HepG2 (cell line): ENCODE results near the gene RGS19. TPM values are rescaled to one million over a fixed set of nuclear protein-coding genes. Genes with fewer than 3 reads are reported as not detected.
A peak's percentile ranks its signal among the peaks of the same experiment; 100 is the strongest.

Source experiments
- ARHGAP35 ChIP-seq: sonication (generic); formaldehyde crosslinking; IDR thresholded peaks from 2 replicates; pipeline ENCODE4 v1.9.0; 2022; ENCODE audit warnings: mild to moderate bottlenecking, inconsistent platforms, moderate library complexity, missing genetic modification reagents, borderline replicate concordance
- ASH2L ChIP-seq: fragments of 300-600, 200-600 bp; sonication (generic); IDR thresholded peaks from 2 replicates; pipeline ENCODE4 v1.7.0; 2017; ENCODE audit warnings: low read depth, mild to moderate bottlenecking, moderate library complexity, mixed read lengths, low read length; ENCODE audit not compliant: insufficient read length
- CREM ChIP-seq, 2 experiments: sonication (generic) in 1 of 2; formaldehyde crosslinking in 1 of 2; IDR thresholded peaks; 2 replicates each; pipeline versions ENCODE4 v1.4.0 to v1.6.1; 2016 to 2020; ENCODE audit warnings: antibody characterized with exemption in 1 of 2, mild to moderate bottlenecking in 1 of 2, missing genetic modification reagents in 1 of 2
- CSRNP1 ChIP-seq: sonication (generic); formaldehyde crosslinking; IDR thresholded peaks from 2 replicates; pipeline ENCODE4 v1.8.1; 2023; ENCODE audit warnings: mild to moderate bottlenecking, missing genetic modification reagents
- DR1 ChIP-seq: sonication (generic); formaldehyde crosslinking; IDR thresholded peaks from 2 replicates; pipeline ENCODE4 v1.8.0; 2021; ENCODE audit warnings: mild to moderate bottlenecking, missing genetic modification reagents, inconsistent platforms
- ETS1 ChIP-seq: sonication (generic); formaldehyde crosslinking; IDR thresholded peaks from 2 replicates; pipeline ENCODE4 v1.4.0; 2020; ENCODE audit warnings: missing genetic modification reagents
- FOXA3 ChIP-seq: IDR thresholded peaks from 2 replicates; pipeline ENCODE4 v1.6.1; 2016; ENCODE audit warnings: missing genetic modification reagents, missing compliant biosample characterization
- GFI1 ChIP-seq: sonication (generic); formaldehyde crosslinking; IDR thresholded peaks from 2 replicates; pipeline ENCODE4 v1.5.0; 2020; ENCODE audit warnings: missing genetic modification reagents, mild to moderate bottlenecking, borderline replicate concordance
- GZF1 ChIP-seq: sonication (generic); formaldehyde crosslinking; IDR thresholded peaks from 2 replicates; pipeline ENCODE4 v1.5.1; 2020; ENCODE audit warnings: mild to moderate bottlenecking, missing genetic modification reagents
- HIVEP1 ChIP-seq: sonication (generic); formaldehyde crosslinking; IDR thresholded peaks from 2 replicates; pipeline ENCODE4 v1.4.0; 2020; ENCODE audit warnings: mild to moderate bottlenecking, missing genetic modification reagents
- HNRNPL ChIP-seq: fragments of 200-400 bp; formaldehyde crosslinking; IDR thresholded peaks from 2 replicates; pipeline ENCODE4 v1.6.1; 2017; ENCODE audit warnings: mild to moderate bottlenecking, low read depth, low read length
- JUND ChIP-seq: sonication (generic); formaldehyde crosslinking; IDR thresholded peaks from 2 replicates; pipeline ENCODE4 v1.8.0; 2022; ENCODE audit warnings: mild to moderate bottlenecking, missing genetic modification reagents
- KLF13 ChIP-seq: sonication (generic); formaldehyde crosslinking; IDR thresholded peaks from 2 replicates; pipeline ENCODE4 v1.4.0; 2020; ENCODE audit warnings: mild to moderate bottlenecking, missing genetic modification reagents
- KLF6 ChIP-seq: IDR thresholded peaks from 2 replicates; pipeline ENCODE4 v1.8.0; 2016; ENCODE audit warnings: missing biosample characterization, missing genetic modification reagents
- NFE2 ChIP-seq: sonication (generic); formaldehyde crosslinking; IDR thresholded peaks from 2 replicates; pipeline ENCODE4 v1.4.0; 2020; ENCODE audit warnings: missing genetic modification reagents
- RARA ChIP-seq: IDR thresholded peaks from 2 replicates; pipeline ENCODE4 v1.6.1; 2016; ENCODE audit warnings: missing genetic modification reagents, missing compliant biosample characterization
- RBM22 ChIP-seq: fragments of 200-400 bp; formaldehyde crosslinking; optimal IDR thresholded peaks from 2 replicates; pipeline ENCODE3; 2017; ENCODE audit warnings: mild to moderate bottlenecking, low read length, moderate library complexity
- REXO4 ChIP-seq: sonication (generic); formaldehyde crosslinking; IDR thresholded peaks from 2 replicates; pipeline ENCODE4 v1.8.0; 2022; ENCODE audit warnings: missing genetic modification reagents, mild to moderate bottlenecking, borderline replicate concordance
- SIN3A ChIP-seq: IDR thresholded peaks from 2 replicates; pipeline ENCODE4 v1.6.1; 2011; ENCODE audit warnings: low read depth, mild to moderate bottlenecking, control low read depth, low read length, borderline replicate concordance
- SRY ChIP-seq: sonication (generic); formaldehyde crosslinking; IDR thresholded peaks from 2 replicates; pipeline ENCODE4 v1.8.0; 2022; ENCODE audit warnings: mild to moderate bottlenecking, missing genetic modification reagents
- TARDBP ChIP-seq: sonication (generic); formaldehyde crosslinking; IDR thresholded peaks from 2 replicates; pipeline ENCODE4 v1.8.0; 2022; ENCODE audit warnings: mild to moderate bottlenecking, missing genetic modification reagents
- ZBTB3 ChIP-seq: sonication (generic); formaldehyde crosslinking; IDR thresholded peaks from 2 replicates; pipeline ENCODE4 v1.4.0; 2020; ENCODE audit warnings: low read depth, mild to moderate bottlenecking, moderate library complexity, missing genetic modification reagents, borderline replicate concordance
- ZC3H4 ChIP-seq: sonication (generic); formaldehyde crosslinking; IDR thresholded peaks from 2 replicates; pipeline ENCODE4 v1.4.0; 2020; ENCODE audit warnings: missing genetic modification reagents, borderline replicate concordance
- ZNF10 ChIP-seq: sonication (generic); formaldehyde crosslinking; IDR thresholded peaks from 2 replicates; pipeline ENCODE4 v1.4.0; 2020; ENCODE audit warnings: mild to moderate bottlenecking, low read depth, missing genetic modification reagents, borderline replicate concordance
- ZNF329 ChIP-seq: sonication (generic); formaldehyde crosslinking; IDR thresholded peaks from 2 replicates; pipeline ENCODE4 v1.9.0; 2021; ENCODE audit warnings: low read depth, mild to moderate bottlenecking, missing genetic modification reagents
- ZNF816 ChIP-seq: sonication (generic); formaldehyde crosslinking; IDR thresholded peaks from 2 replicates; pipeline ENCODE4 v1.8.0; 2022; ENCODE audit warnings: missing genetic modification reagents, mild to moderate bottlenecking, borderline replicate concordance
- ZNF879 ChIP-seq: sonication (generic); formaldehyde crosslinking; IDR thresholded peaks from 2 replicates; pipeline ENCODE4 v1.8.1; 2023; ENCODE audit warnings: missing genetic modification reagents
- ZNF883 ChIP-seq: sonication (generic); formaldehyde crosslinking; IDR thresholded peaks from 2 replicates; pipeline ENCODE4 v1.5.1; 2020; ENCODE audit warnings: mild to moderate bottlenecking, missing genetic modification reagents; ENCODE audit errors: not compliant biosample characterization
- polyA plus RNA-seq, 8 experiments: library from polyadenylated mRNA; depleted of rRNA in 3 of 8; stranded (reverse) in 7 of 8; unstranded in 1 of 8; fragments of >200 nt; fragmentation: Illumina TruSeq in 4 of 8; extraction: Trizol in 4 of 8; gene quantifications; 2 replicates each; pipeline versions ENCODE4 v1.2.1 to v1.2.3, GENCODE V29; 2011 to 2016; ENCODE audit warnings: low read depth in 4 of 8, missing spikeins in 1 of 8, mixed read lengths in 1 of 8; ENCODE audit not compliant: insufficient read depth in 1 of 8
- total RNA-seq, 5 experiments: library from RNA; depleted of rRNA; stranded (reverse); fragments of >200 nt; fragmentation: Illumina TruSeq; extraction: Trizol; gene quantifications; 2 replicates each; pipeline ENCODE4 v1.2.3, GENCODE V29; 2016; ENCODE audit warnings: low read depth in 1 of 5

Gene RGS19
- total and polyA plus RNA-seq, 2 of the 13 experiments (the other 11 are each of a cell fraction or from before 2014, with no cell fraction given) = 10.7 to 11.9 TPM

- TF ChIP-seq CSRNP1 (CRISPR knock-in tag) = no peak
- TF ChIP-seq FOXA3 = no peak
- TF ChIP-seq ZBTB3 (CRISPR knock-in tag) = peak; percentile 69; the same call in 1 of the 2 replicates
- TF ChIP-seq KLF13 (CRISPR knock-in tag) = peak; percentile 45; the same call in 1 of the 2 replicates
- TF ChIP-seq ETS1 = no peak
- TF ChIP-seq GFI1 (CRISPR knock-in tag) = no peak
- 0 out of 2 replicates have a peak, but pooled peaks have one; percentile 43 for TF ChIP-seq HIVEP1
- no peak for TF ChIP-seq ZNF879
- peak; percentile 25; the same call in 1 of the 2 replicates for TF ChIP-seq SRY (CRISPR knock-in tag)
- peak; percentile 2; the same call in 1 of the 2 replicates for TF ChIP-seq RARA (CRISPR knock-in tag)
- no peak for TF ChIP-seq NFE2 (CRISPR knock-in tag)
- no peak for TF ChIP-seq REXO4 (CRISPR knock-in tag)
- TF ChIP-seq KLF6 = no peak
- TF ChIP-seq CREM (IDR thresholded peaks at IDR 0.05) = no peak
- TF ChIP-seq CREM (CRISPR knock-in tag; IDR thresholded peaks at IDR 0.05) = no peak
- TF ChIP-seq SIN3A = peak; percentile 59; the same call in 1 of the 2 replicates
- no peak for TF ChIP-seq GZF1 (CRISPR knock-in tag)
- TF ChIP-seq TARDBP = no peak
- peak; percentile 37 for TF ChIP-seq ASH2L
- TF ChIP-seq DR1 (CRISPR knock-in tag) = no peak
- TF ChIP-seq ARHGAP35 (CRISPR knock-in tag) = no peak
- TF ChIP-seq ZNF10 (CRISPR knock-in tag) = no peak
- TF ChIP-seq ZNF329 = no peak
- TF ChIP-seq JUND (CRISPR knock-in tag) = no peak
- no peak for TF ChIP-seq RBM22
- TF ChIP-seq HNRNPL = no peak
- TF ChIP-seq ZNF883 (CRISPR knock-in tag) = no peak
- TF ChIP-seq ZNF816 (CRISPR knock-in tag) = no peak
- no peak for TF ChIP-seq ZC3H4 (CRISPR knock-in tag)
Measured at GRCh38 chr20:64079273-64080012, at the start of gene RGS19 (continued).
